Neural cell (in vitro differentiated cells): ENCODE results near the gene GLT6D1. TPM values are rescaled to one million over a fixed set of nuclear protein-coding genes. Genes with fewer than 3 reads are reported as not detected.

Experiments
- H2AFZ ChIP-seq: fragments of 200-600, 300-800 bp; sonication (generic), shearing (Covaris generic); 2 replicates; pipeline ENCODE4 v1.6.0; 2014; ENCODE audit warnings: low read depth, mild to moderate bottlenecking, antibody characterized with exemption, low read length, moderate library complexity
- H3F3A ChIP-seq: fragments of 200-600 bp; shearing (Covaris generic); 2 replicates; pipeline ENCODE4 v1.6.1; 2016; ENCODE audit warnings: mild to moderate bottlenecking, moderate library complexity, mixed read lengths, antibody characterized with exemption, low read length; ENCODE audit not compliant: insufficient read depth, poor library complexity, severe bottlenecking
- H3K27ac ChIP-seq: fragments of 200-600, 300-800 bp; sonication (generic), shearing (Covaris generic); 2 replicates; pipeline ENCODE4 v1.5.1; 2014; ENCODE audit warnings: mild to moderate bottlenecking, low read length, moderate library complexity
- H3K27me3 ChIP-seq: fragments of 300-800, 200-600 bp; sonication (generic), shearing (Covaris generic); 2 replicates; pipeline ENCODE4 v1.6.0; 2014; ENCODE audit warnings: mild to moderate bottlenecking, low read depth, low read length, moderate library complexity; ENCODE audit not compliant: insufficient read depth
- H3K36me3 ChIP-seq: fragments of 300-800, 200-600 bp; sonication (generic), shearing (Covaris generic); 2 replicates; pipeline ENCODE4 v1.5.1; 2014; ENCODE audit warnings: mild to moderate bottlenecking, antibody characterized with exemption, low read length, moderate library complexity; ENCODE audit not compliant: insufficient read depth
- H3K4me2 ChIP-seq: fragments of 300-800, 200-600 bp; sonication (generic), shearing (Covaris generic); 2 replicates; pipeline ENCODE4 v1.6.0; 2014; ENCODE audit warnings: mild to moderate bottlenecking, low read length
- H3K4me3 ChIP-seq: fragments of 300-800, 200-600 bp; sonication (generic), shearing (Covaris generic); 2 replicates; pipeline ENCODE4 v1.5.1; 2014; ENCODE audit warnings: mild to moderate bottlenecking, low read length, moderate library complexity
- H3K79me2 ChIP-seq: fragments of 200-600 bp; shearing (Covaris generic); replicated peaks from 2 replicates; pipeline ENCODE4 v1.6.0; 2014; ENCODE audit warnings: mild to moderate bottlenecking, low read length, moderate library complexity; ENCODE audit not compliant: insufficient read depth
- H3K9ac ChIP-seq: fragments of 300-800, 200-600 bp; sonication (generic), shearing (Covaris generic); 2 replicates; pipeline ENCODE4 v1.6.1; 2016; ENCODE audit warnings: mild to moderate bottlenecking, low read length, mixed read lengths
- H3K9me2 ChIP-seq: fragments of 200-600 bp; shearing (Covaris generic); 2 replicates; pipeline ENCODE4 v1.6.1; 2016; ENCODE audit warnings: mild to moderate bottlenecking, low read length, mixed read lengths; ENCODE audit not compliant: insufficient read depth
- H3K9me3 ChIP-seq: fragments of 200-600, 300-800 bp; sonication (generic), shearing (Covaris generic); 2 replicates; pipeline ENCODE4 v1.6.1; 2016; ENCODE audit warnings: mild to moderate bottlenecking, mixed run types, low read length, moderate library complexity, mixed read lengths
- H4K20me1 ChIP-seq: fragments of 200-600 bp; shearing (Covaris generic); 2 replicates; pipeline ENCODE4 v1.6.1; 2016; ENCODE audit warnings: mild to moderate bottlenecking, mixed run types; ENCODE audit not compliant: insufficient read depth
- CTCF ChIP-seq: fragments of 450-650 bp; IDR thresholded peaks from 2 replicates; pipeline ENCODE4 v1.5.1; 2014; ENCODE audit warnings: antibody characterized with exemption, mild to moderate bottlenecking, moderate library complexity; ENCODE audit not compliant: poor library complexity, severe bottlenecking
- EP300 ChIP-seq: fragments of 450-650 bp; conservative IDR thresholded peaks from 2 replicates; pipeline ENCODE4 v1.6.1; 2014; ENCODE audit warnings: antibody characterized with exemption, mild to moderate bottlenecking, moderate library complexity; ENCODE audit not compliant: poor library complexity, severe bottlenecking
- EZH2 ChIP-seq: fragments of 200-600, 300-800 bp; shearing (Covaris generic), sonication (generic); IDR thresholded peaks from 2 replicates; pipeline ENCODE4 v1.6.1; 2014; ENCODE audit warnings: antibody characterized with exemption, low read length, borderline replicate concordance, mild to moderate bottlenecking; ENCODE audit not compliant: insufficient read depth, poor library complexity, severe bottlenecking
- MXI1 ChIP-seq: fragments of 450-650 bp; conservative IDR thresholded peaks from 2 replicates; pipeline ENCODE4 v1.6.1; 2014; ENCODE audit warnings: antibody characterized with exemption, mild to moderate bottlenecking; ENCODE audit not compliant: poor library complexity, severe bottlenecking
- POLR2AphosphoS5 ChIP-seq: IDR thresholded peaks from 2 replicates; pipeline ENCODE4 v1.6.1; 2012
- RAD21 ChIP-seq: fragments of 450-650 bp; conservative IDR thresholded peaks from 2 replicates; pipeline ENCODE4 v1.6.1; 2014; ENCODE audit warnings: antibody characterized with exemption, mild to moderate bottlenecking, moderate library complexity
- REST ChIP-seq: IDR thresholded peaks from 2 replicates; pipeline ENCODE4 v1.6.1; 2012; ENCODE audit warnings: borderline replicate concordance
- SMC3 ChIP-seq: fragments of 450-650 bp; conservative IDR thresholded peaks from 2 replicates; pipeline ENCODE4 v1.6.1; 2014; ENCODE audit warnings: antibody characterized with exemption, mild to moderate bottlenecking, moderate library complexity; ENCODE audit not compliant: poor library complexity
- TAF1 ChIP-seq: IDR thresholded peaks from 2 replicates; pipeline ENCODE4 v1.6.1; 2012; ENCODE audit warnings: low read depth
- polyA plus RNA-seq: library from polyadenylated mRNA; depleted of rRNA; stranded (reverse); fragments of >200 nt; gene quantifications from 2 replicates; pipeline ENCODE4 v1.2.3, GENCODE V29; 2014

GLT6D1 gene
- polyA plus RNA-seq, 1 donor from 2014 or later, result not detected

- Histone ChIP-seq H3K9me3 (no peaks in the 10 kb centered on the region), H3K4me2 (no peak overlapping the region)
Observed at GRCh38 chr9:135607401-135608293, 31.7 kb downstream of the GLT6D1 start.

More at GRCh38 chr9:135607401-135608293, 31.7 kb downstream of the GLT6D1 start:
- H3K27me3 ChIP-seq, result no peaks in the 10 kb centered on the region
- no peak overlapping the region for H3K27ac ChIP-seq
- H4K20me1 ChIP-seq, result no peaks in the 10 kb centered on the region
- TF ChIP-seq EP300 (no peak), CTCF (no peak), POLR2AphosphoS5 (no peak), RAD21 (no peak), TAF1 (no peak), MXI1 (no peak), SMC3 (no peak), EZH2 (no peak), REST (no peak)
- H3K79me2 ChIP-seq, result no peaks in the 10 kb centered on the region
- no peaks in the 10 kb centered on the region for H3K9me2 ChIP-seq
- no peak overlapping the region for H3K9ac ChIP-seq
- no peak overlapping the region for H3K4me3 ChIP-seq
- H2AFZ ChIP-seq, result no peak overlapping the region
- no peaks in the 10 kb centered on the region for H3F3A ChIP-seq
- H3K36me3 ChIP-seq, result no peaks in the 10 kb centered on the region
